SK-N-MC (cell line): ENCODE measurements around the gene CAMSAP1.

Experiments
- DNase-seq: peaks from one replicate; pipeline ENCODE4 v3.0.0-alpha.2; 2011; ENCODE audit warnings: low read depth, low spot score
- H3K27ac ChIP-seq: fragments of 200-600 bp; sonication (generic); 2 replicates; pipeline ENCODE4 v1.5.1; 2016; ENCODE audit warnings: mixed run types
- H3K36me3 ChIP-seq: fragments of 200-600 bp; sonication (generic); 2 replicates; pipeline ENCODE4 v1.6.1; 2017; ENCODE audit warnings: antibody characterized with exemption, low read length, mixed read lengths; ENCODE audit not compliant: insufficient read depth
- H3K4me3 ChIP-seq: fragments of 200-600 bp; sonication (generic); 2 replicates; pipeline ENCODE4 v1.5.1; 2016
- H3K9ac ChIP-seq: fragments of 200-600 bp; sonication (generic); 2 replicates; pipeline ENCODE4 v1.8.0; 2017; ENCODE audit warnings: mixed run types, mixed read lengths; ENCODE audit not compliant: insufficient read length
- H3K9me3 ChIP-seq: fragments of 200-600 bp; sonication (generic); 2 replicates; pipeline ENCODE4 v1.6.1; 2017; ENCODE audit warnings: low read depth, mild to moderate bottlenecking, antibody characterized with exemption, low read length, moderate library complexity, mixed read lengths
- EZH2 ChIP-seq: fragments of 200-600 bp; sonication (generic); IDR thresholded peaks from one replicate; pipeline ENCODE4 v1.6.1; 2017; ENCODE audit warnings: antibody characterized with exemption
- FOXP2 ChIP-seq: optimal IDR thresholded peaks from 2 replicates; pipeline ENCODE3; 2011; ENCODE audit warnings: mild to moderate bottlenecking, moderate library complexity; ENCODE audit not compliant: insufficient read depth; ENCODE audit errors: extremely low read length, control extremely low read depth
- POLR2AphosphoS5 ChIP-seq: IDR thresholded peaks from 2 replicates; pipeline ENCODE4 v1.6.1; 2012; ENCODE audit warnings: mild to moderate bottlenecking, low read depth, low read length, borderline replicate concordance

CAMSAP1 gene

GRCh38 chr9:135941288-135941995 lies 34.1 kb upstream of the CAMSAP1 start:
- H3K4me3 ChIP-seq, result no peak overlapping the region
- H3K27ac ChIP-seq, result no peak overlapping the region
- H3K9me3 ChIP-seq, result no peaks in the 10 kb centered on the region
- no peak for TF ChIP-seq POLR2AphosphoS5
- no peak for TF ChIP-seq EZH2
- TF ChIP-seq FOXP2, result no peak
- peaks cover 51% of the 10 kb centered on the region; the same call in 1 of the 2 replicates for H3K36me3 ChIP-seq
- no peak overlapping the region for H3K9ac ChIP-seq
- DNase-seq, result no peak

GRCh38 chr9:135939351-135940265 lies 32.3 kb upstream of the CAMSAP1 start:
- Histone ChIP-seq H3K9me3 (no peaks in the 10 kb centered on the region), H3K4me3 (no peak overlapping the region), H3K36me3 (peaks cover 47% of the 10 kb centered on the region), H3K9ac (no peak overlapping the region), H3K27ac (no peak overlapping the region)
- TF ChIP-seq POLR2AphosphoS5 (no peak), FOXP2 (no peak), EZH2 (no peak)
- no peak for DNase-seq

DNA sequence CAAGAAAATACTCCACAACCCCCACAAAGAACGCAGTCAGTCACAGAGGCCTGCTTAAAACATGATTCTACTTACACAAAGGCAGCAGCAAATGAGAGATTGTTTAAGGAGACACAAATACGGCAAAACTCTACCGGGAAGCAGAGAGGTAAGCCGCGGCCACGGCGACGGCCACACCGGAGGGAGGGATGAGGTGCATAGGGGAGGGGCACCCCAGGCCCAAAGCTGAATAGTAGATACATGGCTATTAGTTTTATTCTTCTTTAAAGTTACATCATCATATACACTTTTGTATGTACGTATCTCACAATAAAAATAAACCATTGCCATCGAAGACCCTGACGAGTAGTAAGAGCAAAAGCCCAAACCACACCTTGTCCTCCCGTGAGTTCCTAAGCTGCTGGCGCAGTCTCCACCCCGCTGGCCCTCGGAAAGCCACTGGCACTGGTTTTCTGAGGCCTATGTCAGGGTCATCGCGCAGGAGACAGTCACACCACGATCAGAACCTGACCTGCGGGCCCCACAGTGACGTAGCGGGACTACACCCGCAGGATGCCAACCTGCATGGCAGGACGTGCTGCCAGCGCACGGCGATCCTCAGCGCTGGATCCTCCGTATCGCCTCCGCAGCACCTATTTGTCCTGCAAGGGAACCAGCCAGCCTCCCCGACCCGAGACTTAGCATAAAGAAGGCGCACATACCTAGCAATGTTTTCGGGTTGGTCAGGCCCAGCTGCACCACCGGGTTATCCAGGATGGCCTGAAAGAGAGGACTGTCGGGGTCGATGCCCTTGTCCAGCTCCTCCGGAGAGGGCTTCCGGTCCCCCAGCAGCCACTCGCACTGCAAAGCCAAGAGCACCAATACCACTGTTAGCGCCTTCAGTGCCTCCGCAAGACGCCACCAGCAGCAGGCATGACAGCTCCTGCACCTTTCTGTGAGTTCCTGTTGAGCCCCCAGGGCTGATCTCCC lies 30.5 kb upstream of the CAMSAP1 start:
- no peak overlapping the region for H3K4me3 ChIP-seq
- H3K9me3 ChIP-seq, result no peaks in the 10 kb centered on the region
- no peak overlapping the region for H3K27ac ChIP-seq
- TF ChIP-seq EZH2, result no peak
- TF ChIP-seq FOXP2, result no peak
- no peak for TF ChIP-seq POLR2AphosphoS5
- H3K36me3 ChIP-seq, result peaks cover 44% of the 10 kb centered on the region
- no peak overlapping the region for H3K9ac ChIP-seq
- DNase-seq, result no peak

DNA sequence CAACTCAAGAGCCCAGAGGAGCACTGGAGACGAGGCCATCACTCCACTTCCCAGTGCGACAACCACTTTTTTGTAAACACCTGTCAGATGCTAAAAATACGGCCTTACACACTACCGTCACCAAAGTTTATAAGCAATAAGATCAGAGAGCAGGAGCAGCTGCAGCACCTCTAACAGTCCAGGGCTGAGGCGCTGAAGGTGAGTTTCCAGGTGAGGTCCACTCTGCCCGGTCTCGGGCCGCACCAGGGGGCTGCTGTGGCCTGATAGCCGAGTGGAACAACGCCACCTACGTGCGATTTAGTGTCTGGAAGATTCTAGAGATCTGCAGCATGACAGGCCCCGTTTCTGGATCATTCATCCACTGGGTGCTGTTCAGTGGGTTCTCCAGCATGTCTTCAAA lies 25.8 kb upstream of the CAMSAP1 start:
- Histone ChIP-seq H3K4me3 (no peak overlapping the region), H3K9ac (no peak overlapping the region), H3K27ac (no peak overlapping the region), H3K9me3 (no peaks in the 10 kb centered on the region), H3K36me3 (peaks cover 38% of the 10 kb centered on the region)
- TF ChIP-seq FOXP2, result no peak
- no peak for TF ChIP-seq EZH2
- TF ChIP-seq POLR2AphosphoS5, result no peak
- no peak for DNase-seq

DNA sequence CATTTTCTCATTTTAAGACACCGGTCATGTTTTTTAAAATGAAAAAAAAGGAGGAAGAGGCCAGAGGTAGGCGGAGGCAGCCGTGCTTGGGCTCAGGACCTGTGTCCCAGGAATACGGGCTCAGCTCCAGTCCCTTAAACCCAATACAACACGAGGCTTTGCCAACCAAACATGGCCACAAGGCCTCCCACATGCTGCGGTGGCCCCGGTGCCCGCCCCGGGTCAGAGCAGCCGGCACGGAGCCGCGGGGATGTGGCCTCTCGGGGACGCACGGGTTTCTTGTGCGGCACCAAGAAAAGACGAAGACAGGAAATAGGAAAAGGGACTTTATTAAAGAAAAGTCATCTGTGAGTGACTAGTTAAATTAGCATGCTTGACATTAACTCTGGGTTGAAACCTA lies 25.3 kb upstream of the CAMSAP1 start:
- Histone ChIP-seq H3K4me3 (no peak overlapping the region), H3K9ac (no peak overlapping the region)
- TF ChIP-seq FOXP2 (no peak), POLR2AphosphoS5 (no peak), EZH2 (no peak)

GRCh38 chr9:135931349-135931820 lies 24.0 kb upstream of the CAMSAP1 start:
- no peak overlapping the region for H3K4me3 ChIP-seq
- no peak overlapping the region for H3K9ac ChIP-seq
- no peak for DNase-seq
- H3K9me3 ChIP-seq, result no peaks in the 10 kb centered on the region
- H3K27ac ChIP-seq, result no peak overlapping the region
- TF ChIP-seq POLR2AphosphoS5, result no peak
- TF ChIP-seq FOXP2, result no peak
- no peak for TF ChIP-seq EZH2
- peaks cover 23% of the 10 kb centered on the region for H3K36me3 ChIP-seq

More for the DNA sequence above, 25.3 kb upstream of the CAMSAP1 start:
- DNase-seq, result no peak
- Histone ChIP-seq H3K27ac (no peak overlapping the region), H3K36me3 (peaks cover 33% of the 10 kb centered on the region), H3K9me3 (no peaks in the 10 kb centered on the region)

DNA sequence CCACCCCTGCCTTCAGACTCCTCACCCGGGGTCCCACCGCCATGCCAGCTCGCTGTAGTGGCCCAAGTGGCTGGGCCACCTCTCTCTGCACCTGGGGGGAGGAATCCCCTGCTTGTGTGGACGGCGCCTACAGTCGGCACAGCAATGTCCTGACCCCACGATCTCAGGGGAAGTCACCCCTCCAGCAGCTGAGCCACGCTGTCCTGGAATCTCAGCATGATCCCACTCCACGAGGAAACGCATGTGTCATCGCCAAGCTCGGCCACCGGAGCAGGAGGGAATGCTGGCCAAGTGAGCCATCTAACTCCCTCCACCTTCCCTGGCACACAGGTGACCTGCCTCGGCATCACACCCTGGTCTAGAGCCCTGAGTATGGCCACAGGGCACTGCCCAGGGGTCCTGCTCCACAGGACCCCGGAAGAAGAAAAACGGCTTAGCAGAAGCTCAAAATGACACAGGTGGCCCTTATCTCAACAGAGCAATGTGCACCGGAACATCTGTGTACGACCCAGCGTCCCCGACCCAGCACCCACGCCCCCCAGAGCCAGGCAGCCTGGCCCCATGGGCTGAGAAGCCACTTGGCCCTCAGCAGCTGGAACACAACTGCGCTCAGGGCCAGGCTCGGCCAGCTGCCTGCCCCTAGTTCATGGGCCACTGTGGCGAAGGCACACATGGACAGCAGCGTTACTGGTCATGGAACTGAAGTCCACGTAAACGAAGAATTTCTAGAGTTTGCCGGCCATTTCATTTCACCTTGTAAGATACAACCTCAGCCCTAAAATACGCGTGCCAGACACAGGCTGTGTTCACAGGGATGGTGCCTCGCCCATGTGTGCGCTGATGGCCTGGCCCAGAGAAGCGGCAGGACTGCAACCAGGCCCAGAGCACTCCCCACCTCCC lies 23.4 kb upstream of the CAMSAP1 start:
- no peak overlapping the region for H3K27ac ChIP-seq
- TF ChIP-seq EZH2, result no peak
- TF ChIP-seq POLR2AphosphoS5, result no peak
- no peak for TF ChIP-seq FOXP2
- no peak overlapping the region for H3K9ac ChIP-seq
- H3K9me3 ChIP-seq, result no peaks in the 10 kb centered on the region
- H3K36me3 ChIP-seq, result peaks cover 16% of the 10 kb centered on the region; the same call in 1 of the 2 replicates
- no peak overlapping the region for H3K4me3 ChIP-seq
- no peak for DNase-seq
